ENCODE measurements around the gene GPHB5.

DNA sequence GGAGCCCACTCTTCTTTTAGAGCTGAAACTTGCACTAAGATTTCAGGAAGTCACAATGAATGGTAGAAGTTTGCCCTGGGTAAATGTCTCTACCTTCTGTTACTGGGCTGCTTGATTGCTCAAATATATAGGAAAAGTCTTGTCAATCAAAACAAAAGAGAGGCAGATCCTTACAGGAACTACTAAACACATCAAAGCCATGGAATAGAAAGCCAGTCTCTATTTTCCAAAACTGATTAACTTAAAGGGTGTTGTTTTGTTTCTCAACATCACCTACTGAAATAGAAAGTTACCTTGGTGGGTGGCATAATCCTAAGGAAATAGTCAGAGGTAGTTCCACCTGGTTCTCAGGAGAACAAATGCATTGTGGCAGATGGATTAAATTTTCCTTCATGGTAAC lies at the start of gene GPHB5:
- no peak for TF ChIP-seq CTCF (conservative IDR thresholded peaks at IDR 0.05 in 1 of 2, IDR thresholded peaks at IDR 0.05 in 1 of 2; ENCODE audit: low read depth in 1 of 2, low read length in 2 of 2)
- TF ChIP-seq EZH2 (IDR thresholded peaks at IDR 0.05; ENCODE audit: low read length, missing control alignments), result no peak

Data from fibroblast of lung (primary cell).